Lower leg skin (tissue), 4 donors: ENCODE measurements around the gene NT5C1B. TPM values are rescaled to one million over a fixed set of nuclear protein-coding genes. Genes with fewer than 3 reads are reported as not detected.

Source experiments
- DNase-seq, 2 donors: peaks; one replicate each; pipeline ENCODE4 v3.0.0-alpha.2; 2019; ENCODE audit warnings: low spot score in 2 of 2
- H3K4me3 ChIP-seq: fragments of 200-600 bp; sonication (generic); 2 replicates; pipeline ENCODE4 v1.5.1; 2017; ENCODE audit warnings: mild to moderate bottlenecking, low read depth; ENCODE audit not compliant: poor library complexity, severe bottlenecking
- CTCF ChIP-seq, 3 donors: fragments of 450-650 bp; IDR thresholded peaks; one replicate each; pipeline ENCODE4 v1.5.1; 2016; ENCODE audit warnings: antibody characterized with exemption in 3 of 3, mild to moderate bottlenecking in 3 of 3, moderate library complexity in 2 of 3
- POLR2A ChIP-seq, 2 donors: fragments of 450-650 bp; IDR thresholded peaks; one replicate each; pipeline ENCODE4 v1.6.1; 2016 to 2017; ENCODE audit warnings: antibody characterized with exemption in 2 of 2, mild to moderate bottlenecking in 1 of 2, moderate library complexity in 1 of 2
- WGBS, 2 donors: methylation state at CpG; one replicate each; pipeline ENCODE4 v1.1.5; 2018; 5-methylcytosine and 5-hydroxymethylcytosine counted together
- intact Hi-C: fragments of 100-400 bp; cut with DNase I; formaldehyde crosslinking; loops from one replicate; pipeline ENCODE4 v1.15.0; 2023; ENCODE audit warnings: low total_unique reads
- total RNA-seq, 4 donors: library from RNA; depleted of rRNA; stranded (reverse); fragments of >200 nt; gene quantifications; one replicate each; pipeline ENCODE4 v1.1.0, GENCODE V29; 2016

Gene NT5C1B
- total RNA-seq, 4 donors from 2014 or later, result not detected

GRCh38 chr2:18614041-18614440 is 24.7 kb upstream of the NT5C1B start:
- TF ChIP-seq POLR2A (IDR thresholded peaks at IDR 0.05) (no peak), CTCF (IDR thresholded peaks at IDR 0.05) (no peak)
- intact Hi-C loops, result no loop called here
- H3K4me3 ChIP-seq, result no peak overlapping the region
- no peak for DNase-seq

GRCh38 chr2:18612133-18612532 is 22.8 kb upstream of the NT5C1B start:
- TF ChIP-seq CTCF (IDR thresholded peaks at IDR 0.05) (no peak), POLR2A (IDR thresholded peaks at IDR 0.05) (no peak)
- H3K4me3 ChIP-seq, result no peak overlapping the region
- DNase-seq, result no peak
- WGBS, 2 donors, result 68 to 73% methylated on average over 3 of the region's 3 CpGs
- intact Hi-C loops, result no loop called here

- no peak for DNase-seq
- H3K4me3 ChIP-seq, result no peak overlapping the region
- WGBS, 2 donors, result 96 to 100% methylated on average over 1 of the region's 1 CpG
- TF ChIP-seq POLR2A (IDR thresholded peaks at IDR 0.05) (no peak), CTCF (IDR thresholded peaks at IDR 0.05) (no peak)
- intact Hi-C loops, result no loop called here
Observed at GRCh38 chr2:18611604-18612003, 22.2 kb upstream of the NT5C1B start.

GRCh38 chr2:18611184-18611583 is 21.8 kb upstream of the NT5C1B start:
- WGBS, 2 donors, result 94 to 96% methylated on average over 5 of the region's 5 CpGs
- DNase-seq, result no peak
- TF ChIP-seq CTCF (IDR thresholded peaks at IDR 0.05) (no peak), POLR2A (IDR thresholded peaks at IDR 0.05) (no peak)

GRCh38 chr2:18610651-18611050 is 21.3 kb upstream of the NT5C1B start:
- no peak for DNase-seq
- TF ChIP-seq POLR2A (IDR thresholded peaks at IDR 0.05), result no peak
- no peak for TF ChIP-seq CTCF (IDR thresholded peaks at IDR 0.05)
- WGBS, 2 donors, result 90 to 100% methylated on average over 1 of the region's 1 CpG
- intact Hi-C loops, result no loop called here
- H3K4me3 ChIP-seq, result no peak overlapping the region

More at GRCh38 chr2:18611184-18611583, 21.8 kb upstream of the NT5C1B start:
- no peak overlapping the region for H3K4me3 ChIP-seq
- intact Hi-C loops, result no loop called here

- H3K4me3 ChIP-seq, result no peak overlapping the region
- 60 to 73% methylated on average over 1 of the region's 1 CpG for WGBS, 2 donors
- no peak for TF ChIP-seq CTCF (IDR thresholded peaks at IDR 0.05)
- TF ChIP-seq POLR2A (IDR thresholded peaks at IDR 0.05), result no peak
- no peak for DNase-seq
- intact Hi-C loops, result no loop called here
Observed at GRCh38 chr2:18610090-18610489, 20.7 kb upstream of the NT5C1B start.
